Right lobe of liver (tissue), 4 donors: Measurements from ENCODE around the gene CD46.

ENCODE experiments used
- CTCF ChIP-seq, 4 donors: fragments of 200-600 bp in 3 of 4; fragments of 450-650 bp in 1 of 4; IDR thresholded peaks; one replicate each; pipeline versions ENCODE4 v1.5.1 to v1.8.0; 2016 to 2022; ENCODE audit warnings: antibody characterized with exemption in 4 of 4, mild to moderate bottlenecking in 2 of 4
- POLR2A ChIP-seq: fragments of 450-650 bp; IDR thresholded peaks from one replicate; pipeline ENCODE4 v1.6.1; 2017; ENCODE audit warnings: antibody characterized with exemption, mild to moderate bottlenecking
- donor health status: DM: no; HTN: no; CAD: no.
- donor health status: DM: no; HTN: no; CAD: no.
- donor health status: DM: no; HTN: yes; CAD: no.

GRCh38 chr1:207833381-207833780, 81.5 kb downstream of the CD46 start:
- no peak for TF ChIP-seq CTCF (IDR thresholded peaks at IDR 0.05)
- TF ChIP-seq POLR2A, result no peak
